GM12878 (cell line): ENCODE results near the gene TEF. TPM values are rescaled to one million over a fixed set of nuclear protein-coding genes. Genes with fewer than 3 reads are reported as not detected.

Experiments used
- ATAC-seq: fragments of 200-7000 bp; cut with Tn5 transposase; 3 replicates; pipeline ENCODE4 v1.9.1; 2020; ENCODE audit warnings: mild to moderate bottlenecking, moderate library complexity
- BruUV-seq: library from RNA; stranded (reverse); fragments of 400-500 nt; replicated peaks from 2 replicates; lab custom pipeline; 2021; lab: Mats Ljungman, UMichigan
- CTCF ChIA-PET: fragments of 300-600 bp; sonication (Branson Sonifier 250); formaldehyde crosslinking; extraction: SDS; loops from one replicate; lab custom pipeline; 2021; ENCODE audit warnings: inconsistent platforms; lab: Yijun Ruan, JAX
- POLR2A ChIA-PET: fragments of 350-600 bp; formaldehyde crosslinking; extraction: SDS; loops from one replicate; lab custom pipeline; 2021; ENCODE audit warnings: inconsistent platforms; lab: Charles Lee
- RAD21 ChIA-PET: fragments of 300-600 bp; sonication (Branson Sonifier 250); formaldehyde crosslinking; loops from one replicate; lab custom pipeline; 2023; ENCODE audit warnings: antibody characterized with exemption; ENCODE audit not compliant: unreplicated experiment; lab: Charles Lee
- SMC1A ChIA-PET: fragments of 300-600 bp; sonication (Branson Sonifier 250); formaldehyde crosslinking; loops from one replicate; lab custom pipeline; 2023; ENCODE audit not compliant: unreplicated experiment, uncharacterized antibody; lab: Charles Lee
- DNase-seq: peaks from one replicate; pipeline ENCODE4 v3.0.0-alpha.2; 2011; ENCODE audit warnings: low read depth, low spot score
- FAIRE-seq: peaks from 3 replicates; lab custom pipeline; 2011; peaks lifted over from hg19 to GRCh38; lab: Jason Lieb, UNC
- H2AFZ ChIP-seq: 2 replicates; pipeline ENCODE4 v1.6.0; 2011; ENCODE audit warnings: low read depth, low read length, control low read depth; ENCODE audit not compliant: control insufficient read depth
- H3K27ac ChIP-seq: 2 replicates; pipeline ENCODE4 v1.5.1; 2011; ENCODE audit warnings: control low read depth; ENCODE audit not compliant: control insufficient read depth, insufficient read depth
- H3K27me3 ChIP-seq, 2 experiments: replicated peaks in 1 of 2; 2 replicates each; pipeline versions ENCODE4 v1.6.0 to v1.6.1; 2011; ENCODE audit warnings: low read length in 1 of 2; ENCODE audit not compliant: control insufficient read depth in 2 of 2, insufficient read depth in 2 of 2
- H3K36me3 ChIP-seq, 2 experiments: 2 replicates each; pipeline ENCODE4 v1.5.1; 2011; ENCODE audit warnings: low read length in 1 of 2; ENCODE audit not compliant: control insufficient read depth in 2 of 2, insufficient read depth in 2 of 2
- H3K4me1 ChIP-seq: 2 replicates; pipeline ENCODE4 v1.6.1; 2011; ENCODE audit warnings: mild to moderate bottlenecking, low read length, moderate library complexity, mixed read lengths; ENCODE audit not compliant: control insufficient read depth, insufficient read depth
- H3K4me2 ChIP-seq: 2 replicates; pipeline ENCODE4 v1.6.0; 2011; ENCODE audit warnings: control low read depth; ENCODE audit not compliant: control insufficient read depth, insufficient read depth
- H3K4me3 ChIP-seq: fragments of 200-600 bp; sonication (generic); 2 replicates; pipeline ENCODE4 v1.5.1; 2016
- H3K79me2 ChIP-seq: 2 replicates; pipeline ENCODE4 v1.6.0; 2011; ENCODE audit warnings: low read length; ENCODE audit not compliant: control insufficient read depth, insufficient read depth
- H3K9ac ChIP-seq: 2 replicates; pipeline ENCODE4 v1.8.0; 2011; ENCODE audit warnings: low read length, control low read depth, mixed read lengths; ENCODE audit not compliant: control insufficient read depth, insufficient read depth
- H3K9me3 ChIP-seq: replicated peaks from 3 replicates; pipeline ENCODE4 v1.5.1; 2011; ENCODE audit warnings: mild to moderate bottlenecking, low read length; ENCODE audit not compliant: control insufficient read depth, insufficient read depth
- H4K20me1 ChIP-seq: 2 replicates; pipeline ENCODE4 v1.6.0; 2011; ENCODE audit not compliant: control insufficient read depth, insufficient read depth
- BACH1 ChIP-seq: fragments of 450-650 bp; IDR thresholded peaks from 2 replicates; pipeline ENCODE4 v1.6.1; 2017; ENCODE audit warnings: mild to moderate bottlenecking, borderline replicate concordance
- EZH2 ChIP-seq: IDR thresholded peaks from 2 replicates; pipeline ENCODE4 v1.6.1; 2012; ENCODE audit warnings: low read depth, mild to moderate bottlenecking, control low read depth, inconsistent platforms, low read length, borderline replicate concordance; ENCODE audit not compliant: control insufficient read depth
- FOXK2 ChIP-seq: fragments of 450-650 bp; IDR thresholded peaks from 2 replicates; pipeline ENCODE4 v1.6.1; 2017; ENCODE audit warnings: mild to moderate bottlenecking, moderate library complexity
- JUNB ChIP-seq: IDR thresholded peaks from 2 replicates; pipeline ENCODE4 v1.6.1; 2016; ENCODE audit warnings: antibody characterized with exemption, mild to moderate bottlenecking
- MAX ChIP-seq: IDR thresholded peaks from 2 replicates; pipeline ENCODE4 v1.6.1; 2012; ENCODE audit warnings: low read depth, low read length, improper control_type of control experiment
- NR2F1 ChIP-seq: fragments of 450-650 bp; conservative IDR thresholded peaks from 2 replicates; pipeline ENCODE4 v1.6.1; 2017; ENCODE audit warnings: mild to moderate bottlenecking
- STAT1 ChIP-seq: fragments of 450-650 bp; conservative IDR thresholded peaks from 2 replicates; pipeline ENCODE4 v1.6.1; 2014; ENCODE audit warnings: antibody characterized with exemption, mild to moderate bottlenecking
- ZBTB4 ChIP-seq: fragments of 450-650 bp; formaldehyde crosslinking; IDR thresholded peaks from 2 replicates; pipeline ENCODE4 v1.4.0; 2022; ENCODE audit warnings: mild to moderate bottlenecking, moderate library complexity
- WGBS: methylation state at CpG from one replicate; pipeline ENCODE4 v1.1.6; 2016; ENCODE audit warnings: low lambda C conversion rate; ENCODE audit not compliant: insufficient replicate concordance, insufficient coverage; ENCODE audit errors: missing lambda C conversion rate; 5-methylcytosine and 5-hydroxymethylcytosine counted together
- in situ Hi-C: fragments of 300-500 bp; cut with MboI; formaldehyde crosslinking; loops from 9 replicates; pipeline ENCODE4 v1.14.3; 2018; ENCODE audit warnings: mixed read lengths
- intact Hi-C: fragments of 100-400 bp; cut with micrococcal nuclease; formaldehyde crosslinking; loops from one replicate; pipeline ENCODE4 v1.14.2; 2022; ENCODE audit not compliant: unreplicated experiment
- polyA plus RNA-seq, 11 experiments: library from polyadenylated mRNA; depleted of rRNA in 4 of 11; unstranded in 6 of 11; stranded (reverse) in 5 of 11; fragments of >200 nt; fragmentation: Nextera tagmentation in 4 of 11; fragmentation: Illumina TruSeq in 1 of 11; extraction: Ambion mirVana in 4 of 11; extraction: Trizol in 1 of 11; gene quantifications; 1 replicate in 1 of 11; 2 replicates in 10 of 11; pipeline versions ENCODE4 v1.2.1 to v1.2.3, GENCODE V29; 2011 to 2016; ENCODE audit warnings: inconsistent platforms in 2 of 11, missing spikeins in 2 of 11, low read depth in 1 of 11
- total RNA-seq, 4 experiments: library from RNA; depleted of rRNA in 3 of 4; stranded (reverse); fragments of >200 nt in 3 of 4; fragmentation: Illumina TruSeq in 1 of 4; extraction: Trizol in 1 of 4; gene quantifications; 2 replicates each; pipeline versions ENCODE4 v1.2.1 to v1.2.3, GENCODE V29; 2013 to 2021

Gene TEF
- total and polyA plus RNA-seq, 10 of the 15 experiments (the other 5 are each of a cell fraction or from before 2014, with no cell fraction given) = 0.23 to 4.9 (median 3.2) TPM

- Histone ChIP-seq H3K36me3 (no peaks in the 10 kb centered on the region), H3K9ac (no peak overlapping the region), H2AFZ (no peak overlapping the region), H3K27me3 (no peaks in the 10 kb centered on the region), H3K9me3 (no peaks in the 10 kb centered on the region), H3K4me1 (no peaks in the 10 kb centered on the region), H3K27ac (no peak overlapping the region), H3K4me3 (no peak overlapping the region), H3K79me2 (no peaks in the 10 kb centered on the region), H4K20me1 (no peaks in the 10 kb centered on the region), H3K4me2 (no peak overlapping the region)
- SMC1A ChIA-PET = no interaction called here
- POLR2A ChIA-PET = no interaction called here
- WGBS = 72% methylated on average over 7 of the region's 7 CpGs
- intact Hi-C loops = no loop called here
- no TSS peak for BruUV-seq
- ATAC-seq (no peak), FAIRE-seq (no peak), DNase-seq (no peak)
- RAD21 ChIA-PET = no interaction called here
- TF ChIP-seq MAX (no peak), STAT1 (no peak), BACH1 (no peak), JUNB (no peak), EZH2 (no peak), FOXK2 (no peak), ZBTB4 (CRISPR knock-in tag) (no peak), NR2F1 (no peak)
- CTCF ChIA-PET = interaction anchor here (0.8 kb wide), 1 partner anchor 16 kb away, joined by 3 read pairs; no protein-coding TSS in a partner anchor
- in situ Hi-C loops = no loop called here
Observed at GRCh38 chr22:41387341-41387740, 5.6 kb downstream of the TEF start.
